GM10847 (cell line): ENCODE measurements around the gene PPP2R5B.
A peak's percentile ranks its signal among the peaks of the same experiment; 100 is the strongest.

Source experiments
- POLR2A ChIP-seq: IDR thresholded peaks from 2 replicates; pipeline ENCODE4 v1.6.1; 2011; ENCODE audit not compliant: insufficient read length; ENCODE audit errors: extremely low read depth

Gene PPP2R5B

GRCh38 chr11:64885367-64886286 is 38.9 kb upstream of the PPP2R5B start:
- TF ChIP-seq POLR2A, result no peak

DNA sequence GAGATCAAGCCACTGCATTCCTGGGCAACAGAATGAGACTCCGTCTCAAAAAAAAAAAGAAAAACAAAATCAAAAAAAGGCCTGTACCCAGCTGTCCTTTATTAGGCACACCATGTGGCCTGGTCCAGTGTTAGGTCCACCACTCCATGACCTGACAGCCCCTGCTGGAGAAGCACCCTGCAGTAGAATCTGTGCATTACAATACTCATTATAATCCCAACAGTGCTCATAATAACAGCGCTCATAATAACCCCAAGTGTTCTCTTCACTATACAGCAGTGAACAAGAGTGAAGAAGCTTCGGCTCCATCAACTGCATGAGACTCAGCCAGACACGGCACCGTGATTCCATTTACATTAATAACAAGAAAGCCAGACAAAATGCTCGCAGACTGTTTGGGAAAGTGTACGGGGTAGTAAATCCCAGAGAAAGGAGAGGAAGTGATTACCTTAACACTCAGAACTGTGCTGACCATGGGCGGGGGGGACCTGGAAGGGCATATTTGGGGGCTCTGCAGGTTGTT is 37.2 kb upstream of the PPP2R5B start:
- TF ChIP-seq POLR2A, result no peak

GRCh38 chr11:64887757-64888405 is 36.6 kb upstream of the PPP2R5B start:
- peak; percentile 26 for TF ChIP-seq POLR2A

GRCh38 chr11:64888406-64888728 is 36.1 kb upstream of the PPP2R5B start:
- no peak for TF ChIP-seq POLR2A

- TF ChIP-seq POLR2A, result no peak
These were observed 35.6 kb upstream of the PPP2R5B start for GRCh38 chr11:64888729-64889511.

- TF ChIP-seq POLR2A, result no peak
These were observed 34.0 kb upstream of the PPP2R5B start for GRCh38 chr11:64890522-64890939.

GRCh38 chr11:64891215-64891848 is 33.2 kb upstream of the PPP2R5B start:
- TF ChIP-seq POLR2A, result no peak

DNA sequence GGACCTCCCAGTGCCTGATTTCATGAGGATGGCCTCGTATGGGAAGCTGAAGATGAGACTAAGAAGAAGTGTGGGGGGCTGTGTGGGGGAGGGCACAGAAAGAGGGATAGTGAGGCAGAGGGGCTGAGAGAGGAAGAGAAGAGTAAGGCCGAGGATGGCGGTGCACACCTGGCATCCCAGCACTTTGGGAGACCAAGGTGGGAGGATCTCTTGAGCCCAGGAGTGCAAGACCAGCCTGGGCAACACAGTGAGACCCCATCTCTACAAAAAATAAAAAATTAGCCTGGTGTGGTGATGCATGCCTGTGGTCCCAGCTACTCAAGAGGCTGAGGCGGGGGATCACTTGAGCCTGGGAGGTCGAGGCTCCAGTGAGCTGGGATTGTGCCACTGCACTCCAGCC is 32.6 kb upstream of the PPP2R5B start:
- TF ChIP-seq POLR2A, result no peak

DNA sequence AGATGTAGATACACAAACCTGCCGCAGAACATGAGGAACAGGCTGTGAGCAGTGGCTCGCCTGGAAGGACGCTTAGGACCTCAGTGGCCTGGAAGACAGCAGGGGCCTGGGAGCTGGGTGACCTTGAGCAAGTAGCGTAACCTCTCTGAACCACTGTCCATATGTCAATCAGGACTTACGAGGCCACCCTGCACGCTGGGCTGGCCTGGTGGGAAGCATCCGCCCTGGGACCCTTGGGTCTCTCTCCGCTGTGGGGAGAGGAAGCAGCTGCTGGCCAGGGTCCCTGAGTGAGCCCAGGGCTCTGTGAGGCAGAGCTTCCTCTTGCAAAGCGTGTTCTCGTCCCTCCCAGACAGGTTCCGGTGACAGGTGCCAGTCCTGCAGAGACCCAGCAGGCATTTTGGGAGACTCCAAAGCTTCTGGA is 32.1 kb upstream of the PPP2R5B start:
- TF ChIP-seq POLR2A, result no peak

DNA sequence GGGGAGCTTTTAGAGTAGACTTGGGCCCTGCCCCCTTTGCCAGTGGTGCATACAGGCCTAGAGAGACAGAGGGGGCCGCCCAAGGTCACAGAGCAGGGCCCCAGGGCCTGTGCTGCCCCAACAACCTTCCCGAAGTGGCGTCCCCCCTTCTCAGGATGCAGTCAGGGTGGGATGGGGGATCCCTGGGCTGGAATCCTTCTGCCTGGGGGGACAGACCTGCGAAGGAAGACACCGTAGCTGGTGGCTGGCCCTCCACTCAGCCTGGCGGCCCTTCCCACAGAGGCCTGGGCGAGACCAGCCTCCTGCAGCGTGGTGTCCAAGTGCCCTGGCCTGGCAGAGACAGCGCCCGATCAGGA is 31.7 kb upstream of the PPP2R5B start:
- TF ChIP-seq POLR2A, result no peak

DNA sequence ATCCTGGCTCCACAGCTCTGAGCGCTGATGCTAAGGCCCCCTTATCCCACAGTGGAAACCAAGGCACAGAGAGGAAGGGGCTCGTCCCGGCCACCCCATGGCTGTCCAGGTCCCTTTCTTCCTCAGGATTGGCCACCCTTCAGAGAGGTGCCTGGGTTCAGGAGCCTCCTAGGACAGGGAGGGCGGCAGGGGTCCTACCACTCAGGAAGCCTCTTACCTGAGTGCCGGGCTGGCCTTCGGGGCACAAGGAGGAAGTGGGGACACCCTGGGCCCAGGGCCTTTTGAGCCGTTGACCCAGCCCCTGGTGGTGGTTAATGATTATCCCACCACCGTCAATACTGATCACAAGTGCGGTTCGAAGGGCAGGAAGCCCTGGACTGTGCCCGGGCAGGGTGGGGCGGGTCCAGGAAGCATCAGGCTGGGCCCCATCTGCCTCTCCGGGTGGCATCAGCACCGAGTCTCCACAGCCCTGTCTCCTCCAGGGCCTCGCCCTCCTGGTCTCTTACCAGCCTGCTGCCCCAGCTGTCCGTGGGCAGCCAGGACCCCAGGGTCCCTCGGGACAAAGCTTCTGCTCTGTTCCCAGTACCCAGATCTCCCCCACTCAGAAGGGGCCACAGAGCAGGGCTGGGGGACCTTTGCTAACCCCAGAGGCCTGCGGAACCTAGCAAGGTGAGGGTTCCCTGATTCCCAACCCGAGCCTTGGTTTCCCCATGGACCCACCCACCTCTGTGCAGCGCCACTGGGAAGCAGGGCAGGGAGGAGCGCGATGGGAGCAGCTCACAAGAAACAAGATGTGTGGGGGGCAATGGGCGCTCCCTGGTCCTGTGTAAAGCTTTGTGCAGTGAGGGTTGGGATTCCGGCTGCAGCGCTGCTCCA is 31.1 kb upstream of the PPP2R5B start:
- TF ChIP-seq POLR2A, result no peak

GRCh38 chr11:64894070-64894811 is 30.2 kb upstream of the PPP2R5B start:
- no peak for TF ChIP-seq POLR2A

DNA sequence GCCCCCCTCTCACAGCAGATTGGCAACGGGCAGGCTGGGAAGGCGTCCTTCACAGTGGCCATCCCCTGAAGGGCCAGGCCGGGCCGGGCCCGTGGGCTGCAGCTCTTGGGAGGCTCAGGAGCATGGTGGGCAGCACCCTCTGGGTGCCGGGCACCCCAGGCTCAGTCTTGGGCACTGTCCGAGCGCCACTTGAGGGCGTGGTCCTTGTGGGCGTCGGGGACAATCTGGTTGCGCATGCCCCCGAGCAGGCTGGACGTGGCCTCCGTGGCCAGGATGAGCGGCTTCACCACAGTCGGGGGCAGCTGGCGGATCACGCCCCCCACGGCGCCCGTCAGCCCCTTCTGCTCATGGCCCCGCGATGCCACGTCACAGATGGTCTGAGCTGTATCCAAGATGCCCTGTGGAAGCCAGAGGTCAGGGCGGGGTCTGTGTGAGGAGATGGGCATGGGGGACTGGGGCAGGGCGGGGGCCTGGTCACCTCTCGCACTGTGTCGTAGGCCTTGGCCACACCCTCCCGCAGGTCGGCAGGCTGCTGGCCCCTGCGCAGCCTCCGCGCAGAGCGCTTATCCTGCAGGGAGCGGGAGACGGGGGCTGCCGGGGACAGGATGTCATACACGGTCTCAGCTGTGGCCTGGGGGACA is 29.6 kb upstream of the PPP2R5B start:
- no peak for TF ChIP-seq POLR2A
